Activated T-helper 1 cell treated with anti-CD3 and anti-CD28 coated beads, Interleukin-12 subunit alpha, Interleukin-12 subunit beta, Interleukin-2, Interleukin-4 antibody, amounts not matched to agents 30 ng/mL and 10 ng/mL and 1 ng/mL, durations not matched to agents 14 hours and 24 hours and 36 hours (primary cell): ENCODE results near the gene ABCB9. TPM values are rescaled to one million over a fixed set of nuclear protein-coding genes. Genes with fewer than 3 reads are reported as not detected.

Source experiments
- DNase-seq: peaks from one replicate; pipeline ENCODE4 v3.0.0; 2021; ENCODE audit warnings: low spot score
- H3K27ac Mint-ChIP-seq: one replicate; pipeline ENCODE4 v1.8.0; 2021; ENCODE audit warnings: mild to moderate bottlenecking, mixed read lengths
- H3K27me3 Mint-ChIP-seq: one replicate; pipeline ENCODE4 v1.8.0; 2022; ENCODE audit warnings: mild to moderate bottlenecking, moderate library complexity, mixed read lengths; ENCODE audit not compliant: insufficient read depth
- H3K36me3 Mint-ChIP-seq: one replicate; pipeline ENCODE4 v1.8.0; 2021; ENCODE audit warnings: low read depth, mixed read lengths
- H3K4me1 Mint-ChIP-seq: one replicate; pipeline ENCODE4 v1.8.0; 2021; ENCODE audit warnings: low read depth, mixed read lengths
- H3K4me3 Mint-ChIP-seq: one replicate; pipeline ENCODE4 v1.8.0; 2021; ENCODE audit warnings: mild to moderate bottlenecking, moderate library complexity, mixed read lengths
- H3K9me3 Mint-ChIP-seq: one replicate; pipeline ENCODE4 v1.8.0; 2021; ENCODE audit warnings: mixed read lengths
- intact Hi-C: fragments of 100-400 bp; cut with micrococcal nuclease; formaldehyde crosslinking; loops from one replicate; pipeline ENCODE4 v1.15.1; 2024
- total RNA-seq: library from RNA; stranded (reverse); gene quantifications from 2 replicates; pipeline ENCODE4 v1.2.3, GENCODE V29; 2022

The ABCB9 gene
- total RNA-seq, 1 donor from 2014 or later: 3.8 TPM

- H3K36me3 Mint-ChIP-seq: no peaks in the 10 kb centered on the region
- DNase-seq: no peak
- H3K27me3 Mint-ChIP-seq: peaks cover 4% of the 10 kb centered on the region
- H3K4me1 Mint-ChIP-seq: peaks cover 6% of the 10 kb centered on the region
- intact Hi-C loops: loop anchor here (10.0 kb wide), 1 partner anchor 325 kb away; no protein-coding TSS in a partner anchor
- H3K4me3 Mint-ChIP-seq: no peak overlapping the region
- H3K27ac Mint-ChIP-seq: no peak overlapping the region
- no peaks in the 10 kb centered on the region for H3K9me3 Mint-ChIP-seq
Observed at GRCh38 chr12:122960193-122960569, 6.1 kb downstream of the ABCB9 start.

- no peak for DNase-seq
- Mint-ChIP-seq H3K4me1 (peaks cover 2% of the 10 kb centered on the region), H3K36me3 (no peaks in the 10 kb centered on the region), H3K4me3 (no peak overlapping the region), H3K27ac (no peak overlapping the region), H3K9me3 (no peaks in the 10 kb centered on the region), H3K27me3 (no peaks in the 10 kb centered on the region)
- intact Hi-C loops: loop anchor here (10.0 kb wide), 1 partner anchor 325 kb away; no protein-coding TSS in a partner anchor
Observed at GRCh38 chr12:122959566-122960192, 6.6 kb downstream of the ABCB9 start.

- H3K27me3 Mint-ChIP-seq: no peaks in the 10 kb centered on the region
- H3K4me1 Mint-ChIP-seq: no peaks in the 10 kb centered on the region
- H3K9me3 Mint-ChIP-seq: no peaks in the 10 kb centered on the region
- no peaks in the 10 kb centered on the region for H3K36me3 Mint-ChIP-seq
- intact Hi-C loops: no loop called here
- no peak for DNase-seq
- no peak overlapping the region for H3K4me3 Mint-ChIP-seq
- no peak overlapping the region for H3K27ac Mint-ChIP-seq
Observed at GRCh38 chr12:122958198-122958888, 7.9 kb downstream of the ABCB9 start.

GRCh38 chr12:122956035-122956434 is 10.2 kb downstream of the ABCB9 start:
- no peak for DNase-seq
- no peak overlapping the region for H3K4me3 Mint-ChIP-seq
- H3K9me3 Mint-ChIP-seq: no peaks in the 10 kb centered on the region
- intact Hi-C loops: no loop called here
- H3K27me3 Mint-ChIP-seq: no peaks in the 10 kb centered on the region
- no peak overlapping the region for H3K27ac Mint-ChIP-seq
- peaks cover 6% of the 10 kb centered on the region for H3K4me1 Mint-ChIP-seq
- H3K36me3 Mint-ChIP-seq: no peaks in the 10 kb centered on the region

- Mint-ChIP-seq H3K9me3 (no peaks in the 10 kb centered on the region), H3K4me3 (no peak overlapping the region), H3K36me3 (no peaks in the 10 kb centered on the region), H3K27ac (no peak overlapping the region), H3K27me3 (no peaks in the 10 kb centered on the region), H3K4me1 (peaks cover 6% of the 10 kb centered on the region)
- intact Hi-C loops: no loop called here
- no peak for DNase-seq
Observed at GRCh38 chr12:122955156-122955555, 11.1 kb downstream of the ABCB9 start.

GRCh38 chr12:122951979-122952892 is 14.0 kb downstream of the ABCB9 start:
- peak; percentile 63 for DNase-seq
- H3K27ac Mint-ChIP-seq: no peak overlapping the region
- H3K27me3 Mint-ChIP-seq: peaks cover 1% of the 10 kb centered on the region
- intact Hi-C loops: loop anchor here (1.0 kb wide), 2 partner anchors 92 to 159 kb away; no protein-coding TSS in a partner anchor
- H3K4me1 Mint-ChIP-seq: peaks cover 16% of the 10 kb centered on the region
- H3K36me3 Mint-ChIP-seq: no peaks in the 10 kb centered on the region
- H3K4me3 Mint-ChIP-seq: no peak overlapping the region
- H3K9me3 Mint-ChIP-seq: no peaks in the 10 kb centered on the region

GRCh38 chr12:122951406-122951805 is 14.9 kb downstream of the ABCB9 start:
- intact Hi-C loops: no loop called here
- DNase-seq: no peak
- H3K36me3 Mint-ChIP-seq: no peaks in the 10 kb centered on the region
- H3K4me1 Mint-ChIP-seq: peaks cover 24% of the 10 kb centered on the region
- H3K9me3 Mint-ChIP-seq: no peaks in the 10 kb centered on the region
- H3K27me3 Mint-ChIP-seq: peaks cover 1% of the 10 kb centered on the region
- no peak overlapping the region for H3K27ac Mint-ChIP-seq
- H3K4me3 Mint-ChIP-seq: no peak overlapping the region

GRCh38 chr12:122949816-122950675 is 16.2 kb downstream of the ABCB9 start:
- no peaks in the 10 kb centered on the region for H3K36me3 Mint-ChIP-seq
- DNase-seq: no peak
- peaks cover 1% of the 10 kb centered on the region for H3K27me3 Mint-ChIP-seq
- peaks cover 35% of the 10 kb centered on the region for H3K4me1 Mint-ChIP-seq
- H3K4me3 Mint-ChIP-seq: no peak overlapping the region
- H3K9me3 Mint-ChIP-seq: no peaks in the 10 kb centered on the region
- intact Hi-C loops: no loop called here
- H3K27ac Mint-ChIP-seq: no peak overlapping the region

GRCh38 chr12:122949405-122949804 is 16.9 kb downstream of the ABCB9 start:
- Mint-ChIP-seq H3K27ac (no peak overlapping the region), H3K4me3 (no peak overlapping the region), H3K27me3 (peaks cover 1% of the 10 kb centered on the region), H3K9me3 (no peaks in the 10 kb centered on the region), H3K36me3 (no peaks in the 10 kb centered on the region), H3K4me1 (peaks cover 36% of the 10 kb centered on the region)
- no peak for DNase-seq
- intact Hi-C loops: no loop called here

GRCh38 chr12:122948605-122949004 is 17.7 kb downstream of the ABCB9 start:
- intact Hi-C loops: no loop called here
- H3K27me3 Mint-ChIP-seq: peaks cover 1% of the 10 kb centered on the region
- H3K4me3 Mint-ChIP-seq: no peak overlapping the region
- no peaks in the 10 kb centered on the region for H3K9me3 Mint-ChIP-seq
- H3K27ac Mint-ChIP-seq: no peak overlapping the region
- no peaks in the 10 kb centered on the region for H3K36me3 Mint-ChIP-seq
- DNase-seq: no peak
- peaks cover 38% of the 10 kb centered on the region for H3K4me1 Mint-ChIP-seq

GRCh38 chr12:122947352-122947792 is 18.9 kb downstream of the ABCB9 start:
- DNase-seq: no peak
- Mint-ChIP-seq H3K27ac (peak overlapping the region; percentile 73), H3K4me1 (peaks cover 47% of the 10 kb centered on the region), H3K9me3 (no peaks in the 10 kb centered on the region), H3K27me3 (peaks cover 1% of the 10 kb centered on the region), H3K4me3 (peak overlapping the region; percentile 49), H3K36me3 (no peaks in the 10 kb centered on the region)
- intact Hi-C loops: loop anchor here (1.0 kb wide), 4 partner anchors 49 to 87 kb away; no protein-coding TSS in a partner anchor
